Pancreas (tissue), 10 donors: ENCODE data around the gene ATP9A. TPM values are rescaled to one million over a fixed set of nuclear protein-coding genes. Genes with fewer than 3 reads are reported as not detected.

ENCODE experiments used
- ATAC-seq, 4 donors: fragments of 200-7000 bp; cut with Tn5 transposase; one replicate each; pipeline versions ENCODE4 v1.8.0 to v1.9.1; 2020; ENCODE audit warnings: mild to moderate bottlenecking in 4 of 4, moderate library complexity in 4 of 4
- DNase-seq, 6 donors: peaks; one replicate each; pipeline ENCODE4 v3.0.0-alpha.2; 2020
- FAIRE-seq: peaks from 2 replicates; lab custom pipeline; 2012; peaks lifted over from hg19 to GRCh38; lab: Jason Lieb, UNC
- H3K27ac ChIP-seq, 4 donors: fragments of 200-600 bp; sonication (generic); 1 replicate in 3 of 4; 2 replicates in 1 of 4; pipeline versions ENCODE4 v1.5.0 to v1.8.0; 2020
- H3K27me3 ChIP-seq, 4 donors: fragments of 200-600 bp; one replicate each; pipeline ENCODE4 v1.8.0; 2021
- H3K36me3 ChIP-seq, 3 donors: fragments of 200-600 bp; sonication (generic) in 1 of 3; one replicate each; pipeline versions ENCODE4 v1.5.0 to v1.8.0; 2020 to 2021
- H3K4me1 ChIP-seq, 3 donors: fragments of 200-600 bp; one replicate each; pipeline ENCODE4 v1.8.0; 2021
- H3K4me3 ChIP-seq, 4 donors: fragments of 200-600 bp; sonication (generic) in 2 of 4; one replicate each; pipeline versions ENCODE4 v1.5.0 to v1.8.0; 2020 to 2021
- H3K9me3 ChIP-seq, 4 donors: fragments of 200-600 bp; one replicate each; pipeline ENCODE4 v1.8.0; 2021
- WGBS, 2 donors: extraction: QIAGEN DNeasy Blood & Tissue Kit; methylation state at CpG; one replicate each; pipeline ENCODE4 v1.1.7; 2013; 5-methylcytosine and 5-hydroxymethylcytosine counted together
- intact Hi-C, 3 donors: fragments of 100-400 bp; cut with DNase I; formaldehyde crosslinking; loops; one replicate each; pipeline versions ENCODE4 v1.11.1 to v1.14.2; 2022
- polyA plus RNA-seq, 2 donors: library from polyadenylated mRNA; stranded (reverse); fragments of 200-250 nt; gene quantifications; one replicate each; pipeline ENCODE4 v1.2.3, GENCODE V29; 2013
- total RNA-seq, 6 donors: library from RNA; stranded (reverse); fragmentation: NEBNext Ultra II Directional in 4 of 6; extraction: Animal tissue kit (Norgen Biotek cat#: 25700) in 4 of 6; gene quantifications; one replicate each; pipeline versions ENCODE4 v1.2.1 to v1.2.4, GENCODE V29; 2021 to 2023
- TF ChIP-seq, protein P1 (sequence below), 4 donors: fragments of 200-600 bp; sonication (generic) in 3 of 4; IDR thresholded peaks; one replicate each; pipeline versions ENCODE4 v1.5.0 to v1.8.0; 2021; ENCODE audit warnings: antibody characterized with exemption in 4 of 4
- donor health status: healthy with polysubstance abuse.
- donor health status: DM: no; HTN: no; CAD: no; lungs with moderate emphysema.
- donor health status: DM: no; HTN: no; CAD: no.
- donor health status: control.
- donor health status: control.
- donor health status: Bipolar disorder and iron deficiency.
- donor health status: DM: yes; HTN: yes; CAD: no.
- donor health status: DM: no; HTN: no; CAD: no.
- donor health status: DM: no; HTN: no; CAD: no.
- donor health status: DM: yes; HTN: yes; CAD: no.

ATP9A gene
- total and polyA plus RNA-seq, 8 donors = 5.8 to 41.0 (median 20.0) TPM

GRCh38 chr20:51679254-51679921 lies 88.8 kb downstream of the ATP9A start:
- Histone ChIP-seq H3K27me3 (no peaks in the 10 kb centered on the region), H3K36me3 (peaks cover 0 to 11% (median 0%) of the 10 kb centered on the region in 3 donors), H3K9me3 (no peaks in the 10 kb centered on the region), H3K4me1 (no peaks in the 10 kb centered on the region), H3K4me3 (no peak overlapping the region), H3K27ac (no peak overlapping the region)
- no peak for ATAC-seq
- DNase-seq = no peak
- TF ChIP-seq, protein P1, sequence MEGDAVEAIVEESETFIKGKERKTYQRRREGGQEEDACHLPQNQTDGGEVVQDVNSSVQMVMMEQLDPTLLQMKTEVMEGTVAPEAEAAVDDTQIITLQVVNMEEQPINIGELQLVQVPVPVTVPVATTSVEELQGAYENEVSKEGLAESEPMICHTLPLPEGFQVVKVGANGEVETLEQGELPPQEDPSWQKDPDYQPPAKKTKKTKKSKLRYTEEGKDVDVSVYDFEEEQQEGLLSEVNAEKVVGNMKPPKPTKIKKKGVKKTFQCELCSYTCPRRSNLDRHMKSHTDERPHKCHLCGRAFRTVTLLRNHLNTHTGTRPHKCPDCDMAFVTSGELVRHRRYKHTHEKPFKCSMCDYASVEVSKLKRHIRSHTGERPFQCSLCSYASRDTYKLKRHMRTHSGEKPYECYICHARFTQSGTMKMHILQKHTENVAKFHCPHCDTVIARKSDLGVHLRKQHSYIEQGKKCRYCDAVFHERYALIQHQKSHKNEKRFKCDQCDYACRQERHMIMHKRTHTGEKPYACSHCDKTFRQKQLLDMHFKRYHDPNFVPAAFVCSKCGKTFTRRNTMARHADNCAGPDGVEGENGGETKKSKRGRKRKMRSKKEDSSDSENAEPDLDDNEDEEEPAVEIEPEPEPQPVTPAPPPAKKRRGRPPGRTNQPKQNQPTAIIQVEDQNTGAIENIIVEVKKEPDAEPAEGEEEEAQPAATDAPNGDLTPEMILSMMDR (IDR thresholded peaks at IDR 0.05) = no peak
- intact Hi-C loops = no loop called here
- no peak for FAIRE-seq
- WGBS, 2 donors = 85 to 92% methylated on average over 13 of the region's 13 CpGs

DNA sequence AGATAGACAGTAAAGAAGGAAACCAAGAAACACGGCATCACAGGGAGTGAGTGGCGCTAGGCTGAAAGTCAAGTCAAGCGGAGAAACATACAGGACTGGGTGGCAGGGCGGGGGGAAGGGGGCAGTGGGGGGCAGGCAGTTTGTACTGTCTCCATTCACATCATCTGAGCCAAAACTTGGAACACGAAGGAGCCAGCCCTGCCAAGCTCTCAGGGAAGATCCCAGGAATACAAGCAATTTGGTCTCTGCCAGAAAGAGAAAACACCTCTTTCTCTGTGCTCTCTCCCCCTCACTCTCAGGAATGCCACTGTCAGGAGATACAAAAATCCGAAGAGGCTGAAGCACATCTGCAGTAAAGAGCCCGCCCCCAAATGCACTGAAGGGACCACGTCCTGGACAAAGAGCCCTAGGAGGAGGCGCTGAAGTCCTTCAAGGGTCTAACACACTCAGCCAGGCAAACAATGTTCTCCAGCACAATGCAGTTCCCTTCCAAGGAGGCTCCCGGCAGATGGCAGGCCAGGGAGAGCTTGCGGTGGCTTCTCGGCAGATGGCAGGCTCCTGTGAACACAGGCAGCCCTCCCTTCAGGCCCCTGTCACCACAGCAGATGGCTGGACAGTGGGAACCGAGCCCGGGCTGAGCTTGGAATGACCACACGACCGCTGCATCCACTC lies 90.0 kb downstream of the ATP9A start:
- DNase-seq = peak in 1 of 6 donors; percentile 7
- TF ChIP-seq, protein P1 (IDR thresholded peaks at IDR 0.05) = no peak
- FAIRE-seq = no peak
- Histone ChIP-seq H3K27ac (no peak overlapping the region), H3K9me3 (no peaks in the 10 kb centered on the region), H3K27me3 (no peaks in the 10 kb centered on the region), H3K4me1 (no peaks in the 10 kb centered on the region), H3K4me3 (no peak overlapping the region), H3K36me3 (peaks cover 0 to 23% (median 0%) of the 10 kb centered on the region in 3 donors)
- WGBS, 2 donors = 85 to 87% methylated on average over 16 of the region's 16 CpGs
- intact Hi-C loops = no loop called here
- peak in 3 of 4 donors; percentile 18 to 84 (median 83) for ATAC-seq

GRCh38 chr20:51668947-51669346 lies 99.2 kb downstream of the ATP9A start:
- no peaks in the 10 kb centered on the region for H3K9me3 ChIP-seq
- no peak overlapping the region for H3K4me3 ChIP-seq
- ATAC-seq (no peak), DNase-seq (no peak), FAIRE-seq (no peak)
- no peaks in the 10 kb centered on the region for H3K27me3 ChIP-seq
- H3K36me3 ChIP-seq = peaks cover 0 to 28% (median 4%) of the 10 kb centered on the region in 3 donors
- H3K4me1 ChIP-seq = no peaks in the 10 kb centered on the region
- H3K27ac ChIP-seq = no peak overlapping the region
- WGBS, 2 donors = 86 to 87% methylated on average over 7 of the region's 7 CpGs
- intact Hi-C loops = no loop called here
- TF ChIP-seq, protein P1 (IDR thresholded peaks at IDR 0.05) = no peak

DNA sequence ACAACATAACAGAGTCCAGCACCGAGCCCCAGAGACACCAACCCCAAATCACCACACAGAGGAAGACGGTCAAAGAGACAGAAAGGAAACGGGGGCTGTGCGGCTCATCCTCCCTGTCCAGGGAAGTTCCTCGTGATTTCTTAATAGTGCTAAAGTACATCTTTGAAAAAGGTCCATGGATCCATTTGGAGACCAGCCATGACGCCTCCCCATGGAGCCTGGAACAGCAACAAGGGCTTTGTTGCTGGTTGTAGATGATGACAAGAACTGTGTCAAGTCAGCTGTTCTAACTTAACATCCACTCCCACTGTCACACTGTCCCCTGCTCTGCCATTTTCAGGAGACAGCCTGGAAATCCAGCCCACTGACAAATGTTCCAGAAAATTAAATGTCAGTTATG lies 99.7 kb downstream of the ATP9A start:
- intact Hi-C loops = no loop called here
- TF ChIP-seq, protein P1 (IDR thresholded peaks at IDR 0.05) = no peak
- Histone ChIP-seq H3K9me3 (no peaks in the 10 kb centered on the region), H3K27ac (no peak overlapping the region), H3K4me1 (no peaks in the 10 kb centered on the region), H3K27me3 (no peaks in the 10 kb centered on the region), H3K4me3 (no peak overlapping the region), H3K36me3 (peaks cover 0 to 24% (median 4%) of the 10 kb centered on the region in 3 donors)
- 90 to 92% methylated on average over 6 of the region's 6 CpGs for WGBS, 2 donors
- FAIRE-seq = no peak
- no peak for DNase-seq
- ATAC-seq = no peak

DNA sequence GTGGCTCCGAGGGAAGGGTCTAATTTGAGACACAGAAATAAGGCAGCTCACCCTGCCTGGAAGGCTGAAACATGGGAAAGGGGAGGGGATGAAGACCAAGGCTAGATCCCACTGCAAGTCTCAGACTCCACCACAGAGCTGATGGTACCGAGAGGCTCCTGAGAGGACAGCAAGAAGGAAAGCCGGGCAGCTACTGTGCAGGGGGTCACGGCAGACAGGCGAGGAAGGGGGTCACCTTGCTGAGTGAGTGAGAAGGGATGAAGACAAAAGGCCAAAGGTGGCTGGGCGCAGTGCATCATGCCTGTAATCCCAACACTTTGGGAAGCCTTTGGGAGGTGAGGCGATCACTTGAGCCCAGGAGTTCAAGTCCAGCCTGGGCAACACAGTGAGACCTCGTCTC lies 100.7 kb downstream of the ATP9A start:
- TF ChIP-seq, protein P1 (IDR thresholded peaks at IDR 0.05) = no peak
- Histone ChIP-seq H3K4me1 (no peaks in the 10 kb centered on the region), H3K9me3 (no peaks in the 10 kb centered on the region), H3K4me3 (no peak overlapping the region), H3K36me3 (peaks cover 0 to 21% (median 4%) of the 10 kb centered on the region in 3 donors), H3K27me3 (no peaks in the 10 kb centered on the region), H3K27ac (no peak overlapping the region)
- ATAC-seq = no peak
- no peak for FAIRE-seq
- DNase-seq = no peak
- intact Hi-C loops = no loop called here
- WGBS, 2 donors = 88 to 90% methylated on average over 8 of the region's 8 CpGs
